ENCODE results near the gene MICAL2. TPM values are rescaled to one million over a fixed set of nuclear protein-coding genes. Genes with fewer than 3 reads are reported as not detected.

MICAL2 gene
- total and polyA plus RNA-seq, 10 of the 15 experiments (the other 5 are each of a cell fraction or from before 2014, with no cell fraction given) = 0.90 to 5.6 (median 2.4) TPM

DNA sequence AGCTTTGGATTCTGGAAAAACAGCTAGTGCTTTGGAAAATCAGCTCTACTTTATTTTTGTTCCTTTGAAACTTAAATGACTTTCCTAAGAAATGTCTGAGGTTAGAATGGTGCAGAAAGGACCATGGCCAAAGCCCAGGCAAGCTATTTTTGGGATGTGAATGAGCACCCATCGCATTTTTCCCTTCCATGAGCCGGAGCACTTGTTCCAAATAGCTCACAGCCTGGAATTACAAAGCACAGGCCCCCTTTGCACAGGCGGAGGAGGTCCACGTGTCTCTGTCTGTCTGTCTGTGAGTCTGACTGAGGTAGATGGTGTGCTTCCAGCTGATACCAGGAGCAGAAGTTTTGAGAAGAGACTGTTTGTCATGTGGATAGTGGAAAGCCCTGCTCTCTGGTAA lies 50.7 kb downstream of the MICAL2 start:
- Histone ChIP-seq H3K27me3 (replicated peaks in 1 of 2; ENCODE audit: control insufficient read depth in 2 of 2, insufficient read depth in 2 of 2, low read length in 1 of 2) (no peaks in the 10 kb centered on the region), H3K4me2 (ENCODE audit: control insufficient read depth, insufficient read depth) (no peak overlapping the region), H3K9ac (ENCODE audit: control insufficient read depth, insufficient read depth, low read length) (no peak overlapping the region), H3K4me1 (ENCODE audit: control insufficient read depth, insufficient read depth, low read length) (no peaks in the 10 kb centered on the region), H4K20me1 (ENCODE audit: control insufficient read depth, insufficient read depth) (no peaks in the 10 kb centered on the region), H3K79me2 (ENCODE audit: control insufficient read depth, insufficient read depth, low read length) (no peaks in the 10 kb centered on the region), H3K9me3 (replicated peaks; ENCODE audit: control insufficient read depth, insufficient read depth, low read length) (no peaks in the 10 kb centered on the region), H2AFZ (ENCODE audit: control insufficient read depth, low read depth, low read length) (peak overlapping the region; percentile 13; the same call in 1 of the 2 replicates), H3K27ac (ENCODE audit: control insufficient read depth, insufficient read depth) (no peak overlapping the region), H3K36me3 (ENCODE audit: control insufficient read depth in 2 of 2, insufficient read depth in 2 of 2, low read length in 1 of 2) (no peaks in the 10 kb centered on the region), H3K4me3 (no peak overlapping the region)
- WGBS (ENCODE audit: insufficient coverage, insufficient replicate concordance, low lambda C conversion rate, missing lambda C conversion rate) = 46% methylated on average over 4 of the region's 4 CpGs
- ChIA-PET POLR2A (interaction anchor here (0.9 kb wide), 1 partner anchor 17 kb away, joined by 3 read pairs; no protein-coding TSS in a partner anchor), CTCF (interaction anchor here (1.0 to 5.9 kb wide), 2 partner anchors 74 to 77 kb away, joined by 4 to 47 read pairs; no protein-coding TSS in a partner anchor), SMC1A (ENCODE audit: uncharacterized antibody, unreplicated experiment) (interaction anchor here (0.6 to 3.1 kb wide), 2 partner anchors 72 kb away, joined by 3 to 9 read pairs; no protein-coding TSS in a partner anchor), RAD21 (ENCODE audit: unreplicated experiment) (interaction anchor here (0.9 to 3.2 kb wide), 2 partner anchors 75 to 120 kb away, joined by 3 to 22 read pairs; no protein-coding TSS in a partner anchor)
- in situ Hi-C loops (cut with MboI) = no loop called here
- no peak for ATAC-seq
- DNase-seq (ENCODE audit: low read depth, low spot score) = no peak
- intact Hi-C loops (cut with micrococcal nuclease; ENCODE audit: unreplicated experiment) = loop anchor here (5.0 kb wide), 1 partner anchor 121 kb away; no protein-coding TSS in a partner anchor
- FAIRE-seq = no peak
- TF ChIP-seq CHD1 (IDR thresholded peaks at IDR 0.05; ENCODE audit: low read depth, low read length) (no peak), CBFB (IDR thresholded peaks at IDR 0.05; ENCODE audit: low read depth) (no peak)
- TF ChIP-seq, protein P1, sequence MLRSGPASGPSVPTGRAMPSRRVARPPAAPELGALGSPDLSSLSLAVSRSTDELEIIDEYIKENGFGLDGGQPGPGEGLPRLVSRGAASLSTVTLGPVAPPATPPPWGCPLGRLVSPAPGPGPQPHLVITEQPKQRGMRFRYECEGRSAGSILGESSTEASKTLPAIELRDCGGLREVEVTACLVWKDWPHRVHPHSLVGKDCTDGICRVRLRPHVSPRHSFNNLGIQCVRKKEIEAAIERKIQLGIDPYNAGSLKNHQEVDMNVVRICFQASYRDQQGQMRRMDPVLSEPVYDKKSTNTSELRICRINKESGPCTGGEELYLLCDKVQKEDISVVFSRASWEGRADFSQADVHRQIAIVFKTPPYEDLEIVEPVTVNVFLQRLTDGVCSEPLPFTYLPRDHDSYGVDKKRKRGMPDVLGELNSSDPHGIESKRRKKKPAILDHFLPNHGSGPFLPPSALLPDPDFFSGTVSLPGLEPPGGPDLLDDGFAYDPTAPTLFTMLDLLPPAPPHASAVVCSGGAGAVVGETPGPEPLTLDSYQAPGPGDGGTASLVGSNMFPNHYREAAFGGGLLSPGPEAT (IDR thresholded peaks at IDR 0.05; ENCODE audit: low read depth) = no peak
- BruUV-seq (replicated peaks) = no TSS peak
